Adrenal gland (tissue), 12 donors: ENCODE measurements around the gene SCP2. TPM values are rescaled to one million over a fixed set of nuclear protein-coding genes. Genes with fewer than 3 reads are reported as not detected.

Experiments
- DNase-seq, 7 donors: peaks; one replicate each; pipeline ENCODE4 v3.0.0-alpha.2; 2019 to 2020
- H3K27ac ChIP-seq, 5 donors: fragments of 200-600 bp; sonication (generic) in 4 of 5; 1 replicate in 3 of 5; 2 replicates in 2 of 5; pipeline versions ENCODE4 v1.5.1 to v1.8.0; 2016 to 2020; ENCODE audit warnings: mild to moderate bottlenecking in 1 of 5
- H3K27me3 ChIP-seq: fragments of 200-600 bp; 2 replicates; pipeline ENCODE4 v1.8.0; 2021
- H3K36me3 ChIP-seq, 2 donors: fragments of 200-600 bp; replicated peaks in 1 of 2; 1 replicate in 1 of 2; 2 replicates in 1 of 2; pipeline versions ENCODE4 v1.5.1 to v1.8.0; 2018 to 2022
- H3K4me1 ChIP-seq, 2 donors: fragments of 200-600 bp; replicated peaks in 1 of 2; 1 replicate in 1 of 2; 2 replicates in 1 of 2; pipeline versions ENCODE4 v1.5.1 to v1.8.0; 2018 to 2021
- H3K4me3 ChIP-seq, 4 donors: fragments of 200-600 bp; sonication (generic) in 3 of 4; one replicate each; pipeline ENCODE4 v1.5.1; 2016 to 2018
- H3K9me3 ChIP-seq, 3 donors: fragments of 200-600 bp; sonication (generic) in 1 of 3; replicated peaks in 1 of 3; 1 replicate in 2 of 3; 2 replicates in 1 of 3; pipeline versions ENCODE4 v1.5.1 to v1.8.0; 2016 to 2021
- POLR2A ChIP-seq, 2 donors: fragments of 450-650 bp; IDR thresholded peaks; one replicate each; pipeline ENCODE4 v1.6.1; 2017; ENCODE audit warnings: antibody characterized with exemption in 2 of 2, mild to moderate bottlenecking in 2 of 2, moderate library complexity in 1 of 2
- WGBS, 4 donors: extraction: QIAGEN DNeasy Blood & Tissue Kit in 2 of 4; methylation state at CpG; one replicate each; pipeline versions ENCODE4 v1.1.5 to v1.1.7; 2013 to 2017; 5-methylcytosine and 5-hydroxymethylcytosine counted together
- intact Hi-C, 2 donors: fragments of 100-400 bp; cut with DNase I; formaldehyde crosslinking; loops; one replicate each; pipeline versions ENCODE4 v1.14.1 to v1.15.0; 2022 to 2023
- polyA plus RNA-seq, 3 donors: library from polyadenylated mRNA; stranded (reverse); fragments of 200-250 nt in 2 of 3; fragments of 350-450 nt in 1 of 3; fragmentation: Illumina TruSeq in 1 of 3; extraction: RNeasy Lipid Tissue Mini Kit (QIAGEN cat#74804) in 1 of 3; gene quantifications; one replicate each; pipeline ENCODE4 v1.2.3, GENCODE V29; 2013 to 2014
- total RNA-seq, 9 donors: library from RNA; depleted of rRNA in 4 of 9; stranded (reverse); fragments of >200 nt in 4 of 9; fragments of 120-200 nt in 1 of 9; fragmentation: NEBNext Ultra II Directional in 1 of 9; extraction: Animal tissue kit (Norgen Biotek cat#: 25700) in 1 of 9; gene quantifications; one replicate each; pipeline versions ENCODE4 v1.1.0 to v1.2.4, GENCODE V29; 2013 to 2023
- TF ChIP-seq, protein P1 (sequence below), 6 experiments: fragments of 450-650 bp in 4 of 6; fragments of 200-600 bp in 2 of 6; sonication (generic) in 1 of 6; IDR thresholded peaks; 1 replicate in 5 of 6; 2 replicates in 1 of 6; pipeline versions ENCODE4 v1.5.1 to v1.8.0; 2016 to 2021; ENCODE audit warnings: antibody characterized with exemption in 6 of 6, mild to moderate bottlenecking in 2 of 6, moderate library complexity in 1 of 6
- donor health status: healthy with polysubstance abuse.
- donor health status: Bipolar disorder and iron deficiency.
- donor health status: DM: yes; HTN: yes; CAD: no.
- donor health status: DM: no; HTN: no; CAD: no.
- donor health status: DM: no; HTN: no; CAD: no.
- donor health status: DM: yes; HTN: yes; CAD: no.

The SCP2 gene
- total and polyA plus RNA-seq, 12 donors = 114 to 256 (median 144) TPM

- Histone ChIP-seq H3K9me3 (no peaks in the 10 kb centered on the region), H3K4me1 (peaks cover 0 to 7% of the 10 kb centered on the region in 2 donors), H3K4me3 (no peak overlapping the region), H3K36me3 (peaks cover 0 to 22% of the 10 kb centered on the region in 2 donors), H3K27me3 (no peaks in the 10 kb centered on the region), H3K27ac (no peak overlapping the region)
- TF ChIP-seq, protein P1, sequence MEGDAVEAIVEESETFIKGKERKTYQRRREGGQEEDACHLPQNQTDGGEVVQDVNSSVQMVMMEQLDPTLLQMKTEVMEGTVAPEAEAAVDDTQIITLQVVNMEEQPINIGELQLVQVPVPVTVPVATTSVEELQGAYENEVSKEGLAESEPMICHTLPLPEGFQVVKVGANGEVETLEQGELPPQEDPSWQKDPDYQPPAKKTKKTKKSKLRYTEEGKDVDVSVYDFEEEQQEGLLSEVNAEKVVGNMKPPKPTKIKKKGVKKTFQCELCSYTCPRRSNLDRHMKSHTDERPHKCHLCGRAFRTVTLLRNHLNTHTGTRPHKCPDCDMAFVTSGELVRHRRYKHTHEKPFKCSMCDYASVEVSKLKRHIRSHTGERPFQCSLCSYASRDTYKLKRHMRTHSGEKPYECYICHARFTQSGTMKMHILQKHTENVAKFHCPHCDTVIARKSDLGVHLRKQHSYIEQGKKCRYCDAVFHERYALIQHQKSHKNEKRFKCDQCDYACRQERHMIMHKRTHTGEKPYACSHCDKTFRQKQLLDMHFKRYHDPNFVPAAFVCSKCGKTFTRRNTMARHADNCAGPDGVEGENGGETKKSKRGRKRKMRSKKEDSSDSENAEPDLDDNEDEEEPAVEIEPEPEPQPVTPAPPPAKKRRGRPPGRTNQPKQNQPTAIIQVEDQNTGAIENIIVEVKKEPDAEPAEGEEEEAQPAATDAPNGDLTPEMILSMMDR (IDR thresholded peaks at IDR 0.05) = no peak
- no peak for TF ChIP-seq POLR2A (IDR thresholded peaks at IDR 0.05)
- no peak for DNase-seq
- intact Hi-C loops = no loop called here
Observed at GRCh38 chr1:53043271-53043670, 116.2 kb downstream of the SCP2 start.

GRCh38 chr1:53044926-53045325 is 117.8 kb downstream of the SCP2 start:
- intact Hi-C loops = no loop called here
- Histone ChIP-seq H3K4me1 (peaks cover 0 to 14% of the 10 kb centered on the region in 2 donors), H3K9me3 (no peaks in the 10 kb centered on the region), H3K27ac (no peak overlapping the region), H3K4me3 (no peak overlapping the region), H3K36me3 (peaks cover 0 to 18% of the 10 kb centered on the region in 2 donors), H3K27me3 (no peaks in the 10 kb centered on the region)
- TF ChIP-seq, protein P1 (IDR thresholded peaks at IDR 0.05) = no peak
- TF ChIP-seq POLR2A (IDR thresholded peaks at IDR 0.05) = no peak
- 85 to 91% (median 88%) methylated on average over 5 of the region's 5 CpGs for WGBS, 4 donors
- DNase-seq = no peak

DNA sequence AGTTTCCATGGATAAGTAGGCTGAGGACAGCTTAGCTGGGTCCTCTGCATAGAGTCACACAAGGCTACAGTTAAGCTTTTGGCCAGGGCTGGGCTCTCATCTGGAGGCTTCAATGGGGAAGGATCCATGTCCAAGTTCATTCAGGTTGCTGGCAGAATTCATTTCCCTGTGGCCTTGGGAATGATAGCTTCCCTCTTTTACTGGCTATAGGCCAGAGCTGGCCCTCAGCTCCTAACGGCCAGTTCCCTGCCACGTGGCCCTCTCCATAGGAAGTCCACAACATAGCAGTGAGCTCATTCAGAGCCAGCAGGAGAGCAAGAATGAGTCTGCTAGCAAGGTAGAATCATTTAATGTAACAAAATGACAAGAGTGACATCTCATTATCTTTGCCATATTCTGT is 119.9 kb downstream of the SCP2 start:
- no peak overlapping the region for H3K4me3 ChIP-seq
- intact Hi-C loops = no loop called here
- peak overlapping the region in 1 of 5 donors; percentile 21 for H3K27ac ChIP-seq
- H3K36me3 ChIP-seq = peaks cover 0 to 19% of the 10 kb centered on the region in 2 donors
- TF ChIP-seq, protein P1 (IDR thresholded peaks at IDR 0.05) = no peak
- no peak for TF ChIP-seq POLR2A (IDR thresholded peaks at IDR 0.05)
- H3K27me3 ChIP-seq = no peaks in the 10 kb centered on the region
- peaks cover 0 to 18% of the 10 kb centered on the region in 2 donors for H3K4me1 ChIP-seq
- no peaks in the 10 kb centered on the region for H3K9me3 ChIP-seq
- peak in 4 of 7 donors; percentile 20 to 43 (median 32) for DNase-seq
- 15 to 24% (median 19%) methylated on average over 2 of the region's 2 CpGs for WGBS, 4 donors

GRCh38 chr1:53047737-53048736 is 121.0 kb downstream of the SCP2 start:
- Histone ChIP-seq H3K9me3 (no peaks in the 10 kb centered on the region), H3K4me1 (peaks cover 0 to 18% of the 10 kb centered on the region in 2 donors), H3K27me3 (no peaks in the 10 kb centered on the region), H3K27ac (peak overlapping the region in 1 of 5 donors; percentile 14), H3K36me3 (peaks cover 0 to 19% of the 10 kb centered on the region in 2 donors), H3K4me3 (no peak overlapping the region)
- TF ChIP-seq POLR2A (IDR thresholded peaks at IDR 0.05) = no peak
- TF ChIP-seq, protein P1 (IDR thresholded peaks at IDR 0.05) = no peak
- intact Hi-C loops = no loop called here
- DNase-seq = peak in 1 of 7 donors; percentile 15
- 59 to 74% (median 74%) methylated on average over 5 of the region's 5 CpGs for WGBS, 4 donors
